ENCODE data around the gene IQCH. TPM values are rescaled to one million over a fixed set of nuclear protein-coding genes. Genes with fewer than 3 reads are reported as not detected.

IQCH gene
- total and polyA plus RNA-seq, 12 donors: 0.67 to 7.3 (median 2.9) TPM

GRCh38 chr15:67463488-67463887, 208.9 kb downstream of the IQCH start:
- DNase-seq: no peak
- Histone ChIP-seq H3K4me1 (replicated peaks in 1 of 2) (no peaks in the 10 kb centered on the region), H3K27ac (no peak overlapping the region), H3K27me3 (no peaks in the 10 kb centered on the region), H3K36me3 (replicated peaks in 1 of 2) (no peaks in the 10 kb centered on the region), H3K4me3 (no peak overlapping the region), H3K9me3 (replicated peaks in 1 of 3) (no peaks in the 10 kb centered on the region)
- intact Hi-C loops (cut with DNase I): no loop called here
- TF ChIP-seq POLR2A (IDR thresholded peaks at IDR 0.05) (no peak), CTCF (IDR thresholded peaks at IDR 0.05) (no peak)

GRCh38 chr15:67465196-67465952, 210.8 kb downstream of the IQCH start:
- TF ChIP-seq POLR2A (IDR thresholded peaks at IDR 0.05): no peak
- no peak for TF ChIP-seq CTCF (IDR thresholded peaks at IDR 0.05)
- Histone ChIP-seq H3K27me3 (no peaks in the 10 kb centered on the region), H3K4me3 (no peak overlapping the region), H3K9me3 (replicated peaks in 1 of 3) (no peaks in the 10 kb centered on the region), H3K36me3 (replicated peaks in 1 of 2) (no peaks in the 10 kb centered on the region), H3K4me1 (replicated peaks in 1 of 2) (no peaks in the 10 kb centered on the region), H3K27ac (no peak overlapping the region)
- DNase-seq: no peak
- intact Hi-C loops (cut with DNase I): no loop called here
- 90 to 96% (median 93%) methylated on average over 12 of the region's 12 CpGs for WGBS, 4 donors

- DNase-seq: no peak
- TF ChIP-seq CTCF (IDR thresholded peaks at IDR 0.05) (no peak), POLR2A (IDR thresholded peaks at IDR 0.05) (no peak)
- Histone ChIP-seq H3K27me3 (no peaks in the 10 kb centered on the region), H3K9me3 (replicated peaks in 1 of 3) (no peaks in the 10 kb centered on the region), H3K4me1 (replicated peaks in 1 of 2) (no peaks in the 10 kb centered on the region), H3K36me3 (replicated peaks in 1 of 2) (no peaks in the 10 kb centered on the region), H3K27ac (no peak overlapping the region), H3K4me3 (no peak overlapping the region)
- intact Hi-C loops (cut with DNase I): no loop called here
- 90 to 95% (median 95%) methylated on average over 3 of the region's 3 CpGs for WGBS, 4 donors
These were observed 213.8 kb downstream of the IQCH start for GRCh38 chr15:67468416-67468815.

- intact Hi-C loops (cut with DNase I): no loop called here
- H3K4me1 ChIP-seq (replicated peaks in 1 of 2): no peaks in the 10 kb centered on the region
- H3K27me3 ChIP-seq: no peaks in the 10 kb centered on the region
- no peak for DNase-seq
- TF ChIP-seq CTCF (IDR thresholded peaks at IDR 0.05) (no peak), POLR2A (IDR thresholded peaks at IDR 0.05) (no peak)
- H3K4me3 ChIP-seq: no peak overlapping the region
- H3K27ac ChIP-seq: no peak overlapping the region
- H3K36me3 ChIP-seq (replicated peaks in 1 of 2): no peaks in the 10 kb centered on the region
- WGBS, 4 donors: 65 to 88% (median 71%) methylated on average over 3 of the region's 3 CpGs
- H3K9me3 ChIP-seq (replicated peaks in 1 of 3): no peaks in the 10 kb centered on the region
These were observed 215.1 kb downstream of the IQCH start for GRCh38 chr15:67469680-67470079.
